Measurements from ENCODE around the gene ZKSCAN3. TPM values are rescaled to one million over a fixed set of nuclear protein-coding genes. Genes with fewer than 3 reads are reported as not detected.
"Not testable (repeated sequence)": the region's sequence is repeated elsewhere in the genome, so short reads cannot be mapped to it uniquely, and the experiment has no call there.

The ZKSCAN3 gene
- total RNA-seq, 1 donor from 2014 or later = 7.3 TPM

DNA sequence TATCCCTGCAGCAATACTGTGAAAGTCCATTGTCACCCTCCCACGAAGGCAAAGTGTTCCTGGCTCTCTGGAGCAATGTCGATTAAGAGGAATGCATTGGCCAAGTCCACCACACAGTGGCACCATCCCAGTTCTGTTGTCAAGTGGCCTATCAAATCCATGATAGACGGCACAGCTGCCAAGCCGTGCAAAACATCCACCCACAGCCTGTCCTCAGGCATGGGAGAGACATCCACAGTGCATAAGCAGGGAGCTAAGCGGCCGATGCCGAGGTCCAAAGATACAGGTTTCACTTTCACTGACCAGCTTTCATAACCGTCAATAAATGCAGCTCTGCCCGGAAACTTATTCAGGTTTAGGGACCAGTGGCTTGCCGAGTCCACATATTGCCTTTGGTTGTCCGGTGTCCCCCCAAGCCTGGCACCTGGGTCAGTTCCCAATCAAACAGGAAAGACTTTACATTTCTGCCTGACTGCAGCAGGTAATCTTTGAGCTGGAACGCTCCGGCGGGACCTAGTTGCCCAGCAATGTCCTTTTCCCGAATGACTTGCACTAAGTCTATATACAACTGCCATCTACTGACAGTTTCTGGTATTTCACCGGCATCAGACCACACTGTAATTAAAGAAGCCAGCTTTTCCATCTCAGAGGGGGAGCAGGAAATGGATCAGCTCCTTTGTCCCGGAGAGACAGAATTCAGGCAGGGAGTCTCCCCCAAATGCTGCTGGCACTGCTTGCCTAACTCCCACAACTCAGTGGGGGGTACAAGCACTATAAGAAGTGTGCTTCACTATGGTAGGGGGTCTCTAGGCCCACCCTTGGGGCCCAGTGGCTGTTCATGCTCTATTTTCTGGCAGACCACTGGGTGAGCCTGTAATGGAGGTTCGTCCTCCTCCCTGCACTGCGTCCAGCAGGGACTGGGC, 6.3 kb downstream of the ZKSCAN3 start:
- peak; percentile 86 for DNase-seq (ENCODE audit: extremely low spot score, unreplicated experiment)
- TF ChIP-seq, protein P1, sequence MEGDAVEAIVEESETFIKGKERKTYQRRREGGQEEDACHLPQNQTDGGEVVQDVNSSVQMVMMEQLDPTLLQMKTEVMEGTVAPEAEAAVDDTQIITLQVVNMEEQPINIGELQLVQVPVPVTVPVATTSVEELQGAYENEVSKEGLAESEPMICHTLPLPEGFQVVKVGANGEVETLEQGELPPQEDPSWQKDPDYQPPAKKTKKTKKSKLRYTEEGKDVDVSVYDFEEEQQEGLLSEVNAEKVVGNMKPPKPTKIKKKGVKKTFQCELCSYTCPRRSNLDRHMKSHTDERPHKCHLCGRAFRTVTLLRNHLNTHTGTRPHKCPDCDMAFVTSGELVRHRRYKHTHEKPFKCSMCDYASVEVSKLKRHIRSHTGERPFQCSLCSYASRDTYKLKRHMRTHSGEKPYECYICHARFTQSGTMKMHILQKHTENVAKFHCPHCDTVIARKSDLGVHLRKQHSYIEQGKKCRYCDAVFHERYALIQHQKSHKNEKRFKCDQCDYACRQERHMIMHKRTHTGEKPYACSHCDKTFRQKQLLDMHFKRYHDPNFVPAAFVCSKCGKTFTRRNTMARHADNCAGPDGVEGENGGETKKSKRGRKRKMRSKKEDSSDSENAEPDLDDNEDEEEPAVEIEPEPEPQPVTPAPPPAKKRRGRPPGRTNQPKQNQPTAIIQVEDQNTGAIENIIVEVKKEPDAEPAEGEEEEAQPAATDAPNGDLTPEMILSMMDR (IDR thresholded peaks at IDR 0.05) = peak; percentile 65
- H3K4me1 Mint-ChIP-seq (ENCODE audit: unreplicated experiment) = peaks cover 21% of the 10 kb centered on the region
- no peaks in the 10 kb centered on the region for H3K27me3 Mint-ChIP-seq (ENCODE audit: unreplicated experiment)
- H3K4me3 Mint-ChIP-seq (ENCODE audit: unreplicated experiment) = peak overlapping the region; percentile 90
- peak overlapping the region; percentile 97 for H3K27ac Mint-ChIP-seq (ENCODE audit: unreplicated experiment)
- H3K9me3 Mint-ChIP-seq (ENCODE audit: unreplicated experiment) = no peaks in the 10 kb centered on the region
- H3K36me3 Mint-ChIP-seq (ENCODE audit: unreplicated experiment) = peaks cover 6% of the 10 kb centered on the region

DNA sequence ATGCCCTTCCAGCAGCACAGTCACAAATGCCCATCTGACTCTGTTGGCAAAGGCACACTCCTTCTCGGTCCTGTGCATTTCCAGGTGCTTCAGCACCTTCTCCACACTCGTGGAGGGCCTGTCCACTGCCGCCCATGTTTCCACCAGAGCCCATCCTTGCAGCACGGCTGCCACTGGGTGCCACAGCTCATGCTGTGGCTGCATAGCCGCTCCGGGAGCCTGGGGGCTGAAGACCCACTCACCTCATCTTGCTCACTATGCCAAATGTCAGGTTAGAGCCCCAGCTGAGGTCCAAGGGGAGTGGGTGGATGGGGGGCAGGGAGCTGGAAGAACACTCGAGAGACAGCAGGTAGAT, 6.9 kb downstream of the ZKSCAN3 start:
- Mint-ChIP-seq H3K27ac (ENCODE audit: unreplicated experiment) (peak overlapping the region; percentile 97), H3K36me3 (ENCODE audit: unreplicated experiment) (peaks cover 6% of the 10 kb centered on the region), H3K4me1 (ENCODE audit: unreplicated experiment) (peaks cover 15% of the 10 kb centered on the region), H3K4me3 (ENCODE audit: unreplicated experiment) (no peak overlapping the region), H3K9me3 (ENCODE audit: unreplicated experiment) (no peaks in the 10 kb centered on the region), H3K27me3 (ENCODE audit: unreplicated experiment) (no peaks in the 10 kb centered on the region)
- TF ChIP-seq, protein P1 (IDR thresholded peaks at IDR 0.05) = no peak
- DNase-seq (ENCODE audit: extremely low spot score, unreplicated experiment) = no peak

DNA sequence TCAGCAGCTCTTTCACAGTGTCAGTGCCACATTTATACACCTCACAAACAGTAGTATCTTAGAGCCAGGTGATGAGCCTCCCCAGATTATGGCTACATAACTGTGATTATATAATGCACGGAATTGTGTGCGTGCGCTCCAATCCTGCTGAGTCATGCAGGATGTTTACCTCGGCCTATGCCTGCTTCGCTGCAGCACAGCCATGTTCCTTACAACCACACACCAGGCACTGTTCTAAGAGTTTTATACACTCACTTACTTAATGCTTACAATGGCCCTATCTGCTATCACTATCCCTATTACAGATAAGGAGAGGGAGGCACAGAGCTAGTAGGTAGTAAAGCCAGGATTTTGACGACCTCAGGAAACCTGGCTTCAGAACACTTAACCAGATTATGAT, 7.3 kb downstream of the ZKSCAN3 start:
- Mint-ChIP-seq H3K4me1 (ENCODE audit: unreplicated experiment) (peaks cover 11% of the 10 kb centered on the region), H3K4me3 (ENCODE audit: unreplicated experiment) (no peak overlapping the region), H3K9me3 (ENCODE audit: unreplicated experiment) (no peaks in the 10 kb centered on the region), H3K27me3 (ENCODE audit: unreplicated experiment) (no peaks in the 10 kb centered on the region), H3K27ac (ENCODE audit: unreplicated experiment) (no peak overlapping the region), H3K36me3 (ENCODE audit: unreplicated experiment) (peaks cover 6% of the 10 kb centered on the region)
- no peak for DNase-seq (ENCODE audit: extremely low spot score, unreplicated experiment)
- TF ChIP-seq, protein P1 (IDR thresholded peaks at IDR 0.05) = no peak

DNA sequence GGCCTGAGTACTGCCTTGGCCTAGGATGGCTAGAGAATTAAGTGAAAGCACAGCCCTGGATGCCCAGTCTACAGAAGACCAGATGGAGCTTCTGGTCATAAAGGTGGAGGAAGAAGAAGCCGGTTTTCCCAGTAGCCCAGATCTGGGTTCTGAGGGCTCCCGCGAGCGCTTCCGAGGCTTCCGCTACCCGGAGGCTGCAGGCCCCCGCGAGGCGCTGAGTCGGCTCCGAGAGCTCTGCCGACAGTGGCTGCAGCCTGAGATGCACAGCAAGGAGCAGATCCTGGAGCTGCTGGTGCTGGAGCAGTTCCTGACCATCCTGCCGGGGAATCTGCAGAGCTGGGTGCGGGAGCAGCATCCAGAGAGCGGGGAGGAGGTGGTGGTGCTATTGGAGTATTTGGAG, 9.8 kb downstream of the ZKSCAN3 start:
- not testable (repeated sequence) for H3K4me3 Mint-ChIP-seq (ENCODE audit: unreplicated experiment); H3K27ac Mint-ChIP-seq (ENCODE audit: unreplicated experiment)

DNA sequence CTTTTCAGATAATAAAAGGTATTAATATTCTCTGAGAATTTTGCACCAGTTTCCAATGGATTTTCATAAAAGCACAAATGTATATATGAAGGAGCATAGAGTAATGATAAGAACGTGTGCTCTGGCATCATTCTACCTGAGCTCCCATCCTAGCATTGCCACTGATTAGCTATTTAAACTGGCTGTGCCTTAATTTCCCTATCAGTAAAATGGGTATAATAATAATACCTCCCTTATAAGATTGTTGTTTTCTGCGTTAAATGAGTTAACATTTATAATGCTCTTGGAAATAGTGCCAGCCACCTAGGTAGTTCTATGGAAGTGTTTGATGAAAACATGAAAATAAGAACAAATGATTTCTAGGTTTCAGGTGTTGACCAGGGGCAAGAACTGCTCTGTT, 11.2 kb downstream of the ZKSCAN3 start:
- H3K4me1 Mint-ChIP-seq (ENCODE audit: unreplicated experiment) = peaks cover 1% of the 10 kb centered on the region
- H3K27ac Mint-ChIP-seq (ENCODE audit: unreplicated experiment) = no peak overlapping the region
- no peak overlapping the region for H3K4me3 Mint-ChIP-seq (ENCODE audit: unreplicated experiment)
- no peak for DNase-seq (ENCODE audit: extremely low spot score, unreplicated experiment)
- TF ChIP-seq, protein P1 (IDR thresholded peaks at IDR 0.05) = no peak
- H3K9me3 Mint-ChIP-seq (ENCODE audit: unreplicated experiment) = no peaks in the 10 kb centered on the region
- peaks cover 24% of the 10 kb centered on the region for H3K36me3 Mint-ChIP-seq (ENCODE audit: unreplicated experiment)
- no peaks in the 10 kb centered on the region for H3K27me3 Mint-ChIP-seq (ENCODE audit: unreplicated experiment)

More for the DNA sequence above, 9.8 kb downstream of the ZKSCAN3 start:
- not testable (repeated sequence) for H3K9me3 Mint-ChIP-seq (ENCODE audit: unreplicated experiment); DNase-seq (ENCODE audit: extremely low spot score, unreplicated experiment); H3K4me1 Mint-ChIP-seq (ENCODE audit: unreplicated experiment); H3K27me3 Mint-ChIP-seq (ENCODE audit: unreplicated experiment)
- peaks cover 12% of the 10 kb centered on the region for H3K36me3 Mint-ChIP-seq (ENCODE audit: unreplicated experiment)

DNA sequence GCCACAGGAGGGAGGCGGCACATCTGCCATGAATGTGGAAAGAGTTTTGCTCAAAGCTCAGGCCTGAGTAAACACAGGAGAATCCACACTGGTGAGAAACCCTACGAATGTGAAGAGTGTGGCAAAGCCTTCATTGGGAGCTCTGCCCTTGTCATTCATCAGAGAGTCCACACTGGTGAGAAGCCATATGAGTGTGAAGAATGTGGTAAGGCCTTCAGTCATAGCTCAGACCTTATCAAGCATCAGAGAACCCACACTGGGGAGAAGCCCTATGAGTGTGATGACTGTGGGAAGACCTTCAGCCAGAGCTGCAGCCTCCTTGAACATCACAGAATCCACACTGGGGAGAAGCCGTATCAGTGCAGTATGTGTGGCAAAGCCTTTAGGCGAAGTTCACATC, 15.8 kb downstream of the ZKSCAN3 start:
- DNase-seq (ENCODE audit: extremely low spot score, unreplicated experiment); H3K4me3 Mint-ChIP-seq (ENCODE audit: unreplicated experiment); H3K9me3 Mint-ChIP-seq (ENCODE audit: unreplicated experiment); H3K27ac Mint-ChIP-seq (ENCODE audit: unreplicated experiment); H3K4me1 Mint-ChIP-seq (ENCODE audit: unreplicated experiment); H3K27me3 Mint-ChIP-seq (ENCODE audit: unreplicated experiment): not testable (repeated sequence)
- peaks cover 29% of the 10 kb centered on the region for H3K36me3 Mint-ChIP-seq (ENCODE audit: unreplicated experiment)
